ENCODE measurements around the gene BSPRY.
A peak's percentile ranks its signal among the peaks of the same experiment; 100 is the strongest.
"Not testable (repeated sequence)": the region's sequence is repeated elsewhere in the genome, so short reads cannot be mapped to it uniquely, and the experiment has no call there.

Gene BSPRY

GRCh38 chr9:113341712-113342410 is 7.5 kb upstream of the BSPRY start:
- no peak for DNase-seq (ENCODE audit: low spot score)

DNA sequence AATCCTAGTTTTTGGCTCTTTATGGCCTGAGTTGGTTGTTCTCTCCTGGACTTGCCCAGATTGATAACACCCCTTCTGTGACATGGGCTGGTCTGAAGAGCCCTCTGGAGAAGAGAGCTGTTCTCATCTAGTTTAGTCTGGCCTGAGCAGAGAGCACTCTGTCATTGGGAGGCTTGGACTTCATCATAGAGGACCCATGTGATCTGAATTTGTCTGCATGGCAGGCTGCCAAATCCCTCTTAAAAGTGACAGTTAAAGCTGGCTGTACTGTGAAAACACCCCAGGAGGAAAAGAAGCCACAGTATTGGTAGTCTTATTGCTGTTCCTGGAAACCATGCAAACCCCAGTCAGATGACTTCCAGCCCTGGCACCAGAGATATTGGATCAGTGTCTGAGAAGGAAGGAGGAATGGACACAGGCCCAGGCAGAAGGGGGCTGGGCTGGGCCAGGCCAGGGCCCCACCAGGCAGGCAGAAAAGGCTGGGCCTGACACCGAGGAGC is 5.6 kb upstream of the BSPRY start:
- peak; percentile 11 for DNase-seq (ENCODE audit: low spot score)

GRCh38 chr9:113345190-113345589 is 4.2 kb upstream of the BSPRY start:
- no peak for DNase-seq (ENCODE audit: low spot score)

GRCh38 chr9:113345671-113346070 is 3.7 kb upstream of the BSPRY start:
- DNase-seq (ENCODE audit: low spot score), result no peak

DNA sequence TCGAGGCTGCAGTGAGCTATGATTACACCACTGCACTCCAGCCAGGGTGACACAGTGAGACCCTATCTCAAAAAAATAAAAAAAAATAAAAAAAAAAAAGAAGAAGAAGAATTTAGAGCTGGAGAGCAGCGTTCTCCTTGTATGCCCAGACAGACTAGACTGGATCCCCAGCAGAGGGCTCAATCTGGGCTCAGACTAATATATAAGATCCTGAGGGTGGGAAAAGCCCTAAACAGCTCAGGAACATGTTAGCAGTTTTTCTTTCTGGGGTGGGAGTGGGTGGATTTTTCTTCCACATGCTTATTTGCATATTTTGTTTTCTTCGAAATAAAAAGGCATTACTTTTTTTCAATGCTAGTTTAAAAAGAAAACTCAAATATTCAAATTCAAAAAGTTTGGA is 904 bp upstream of the BSPRY start:
- DNase-seq (ENCODE audit: low spot score), result no peak

DNA sequence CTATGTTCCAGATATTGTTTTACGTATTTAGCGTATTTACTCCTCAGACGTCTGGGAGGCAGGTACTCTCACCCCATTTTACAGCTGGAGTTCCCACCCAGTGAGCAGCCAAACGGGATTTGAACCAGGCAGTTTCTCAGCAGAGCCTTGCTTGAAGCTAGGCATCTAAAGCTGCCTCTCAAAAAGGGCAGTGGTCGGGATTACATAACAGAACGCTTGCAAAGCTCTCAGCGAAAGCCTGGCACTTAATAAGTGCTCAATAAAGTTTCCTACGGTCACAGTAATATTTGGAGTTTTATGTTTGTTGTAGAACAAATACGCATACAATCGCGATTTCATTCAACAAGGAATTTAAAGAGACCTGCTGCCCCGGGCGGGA is 286 bp upstream of the BSPRY start:
- DNase-seq (ENCODE audit: low spot score), result no peak

- no peak for DNase-seq (ENCODE audit: low spot score)
These were observed 843 bp downstream of the BSPRY start for GRCh38 chr9:113350107-113350661.

DNA sequence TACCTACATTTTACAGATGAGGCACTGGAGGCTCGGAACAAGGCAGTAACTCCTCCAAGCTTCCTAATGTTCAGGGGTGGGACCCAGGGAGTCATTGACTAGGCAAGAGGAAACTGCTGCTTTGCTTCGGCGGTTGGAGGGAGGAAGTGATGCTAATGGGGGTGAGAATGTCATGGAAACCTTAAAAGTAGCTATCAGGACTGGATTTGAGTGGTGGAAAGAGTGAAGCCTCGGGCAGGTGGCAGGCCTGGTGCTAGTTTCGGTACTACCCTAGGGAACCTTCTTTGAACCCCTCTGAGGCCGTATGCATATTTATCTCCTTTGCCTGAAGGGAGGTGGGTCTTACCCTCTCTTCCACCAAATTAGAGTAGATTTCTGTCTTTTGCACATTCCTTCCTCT is 1.6 kb downstream of the BSPRY start:
- no peak for DNase-seq (ENCODE audit: low spot score)

DNA sequence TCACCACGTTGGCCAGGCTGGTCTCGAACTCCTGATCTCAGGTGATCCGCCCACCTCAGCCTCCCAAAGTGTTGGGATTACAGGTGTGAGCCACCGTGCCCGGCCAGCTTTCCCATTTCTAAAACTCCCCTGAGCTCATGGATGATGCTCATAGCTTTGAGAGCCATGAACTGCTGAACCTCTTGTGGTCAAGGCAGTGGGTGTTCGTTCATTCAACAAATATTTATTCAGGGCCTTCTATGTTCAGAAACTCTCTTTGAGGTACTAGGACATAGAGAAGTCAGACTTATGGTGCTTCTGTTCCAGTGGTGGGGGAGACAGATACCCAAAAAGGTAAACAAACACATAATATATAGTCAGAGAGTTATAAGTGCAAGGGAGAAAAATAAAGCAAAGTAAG is 2.7 kb downstream of the BSPRY start:
- DNase-seq (ENCODE audit: low spot score), result no peak

DNA sequence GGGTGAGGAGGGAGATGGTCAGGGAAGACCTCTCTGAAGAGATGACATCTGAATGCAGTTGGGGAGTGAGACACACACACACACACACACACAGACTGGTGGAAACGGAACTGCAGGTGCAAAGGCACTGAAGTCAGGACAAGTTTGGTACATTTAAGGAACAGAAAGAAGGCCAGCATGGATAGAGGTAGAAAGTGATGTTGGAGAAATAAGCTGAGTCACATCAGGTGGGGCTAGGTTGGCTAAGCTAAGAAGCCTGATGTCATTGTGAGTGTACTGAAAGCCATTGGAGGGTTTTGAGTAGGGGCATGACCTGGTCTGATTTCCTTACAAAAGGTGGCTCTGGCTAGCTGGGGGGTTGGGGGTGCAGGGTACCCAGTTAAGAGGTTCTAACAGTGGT is 3.1 kb downstream of the BSPRY start:
- no peak for DNase-seq (ENCODE audit: low spot score)

GRCh38 chr9:113355040-113355596 is 5.8 kb downstream of the BSPRY start:
- no peak for DNase-seq (ENCODE audit: low spot score)

DNA sequence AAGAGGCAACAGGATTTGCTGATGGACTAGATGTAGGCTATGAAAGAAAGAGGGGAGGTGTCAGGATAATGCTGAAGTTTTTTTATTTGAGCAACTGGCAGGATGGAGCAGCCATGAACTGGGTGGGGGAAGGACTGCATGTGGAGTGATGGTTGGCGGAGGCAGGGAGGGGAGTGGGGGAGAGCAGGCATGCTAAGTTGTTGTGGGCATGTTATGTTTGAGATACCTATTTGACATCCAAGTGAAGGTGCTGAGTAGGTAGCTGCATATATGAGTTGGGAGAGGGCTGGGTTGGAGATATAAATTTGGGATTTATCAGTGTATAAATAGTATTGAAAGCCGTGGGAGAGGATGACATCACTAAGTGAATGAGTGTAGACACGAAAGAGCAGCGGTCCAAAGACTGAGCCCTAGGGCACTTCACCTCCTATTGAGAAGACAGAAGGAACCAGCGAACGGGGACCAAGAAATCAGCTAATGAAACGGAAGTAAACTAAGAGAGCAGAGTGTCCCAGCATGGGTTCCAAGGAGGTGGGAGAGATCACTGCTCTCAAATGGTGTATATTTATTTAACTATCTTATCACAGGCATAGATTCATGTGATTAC is 7.4 kb downstream of the BSPRY start:
- DNase-seq (ENCODE audit: low spot score), result no peak

DNA sequence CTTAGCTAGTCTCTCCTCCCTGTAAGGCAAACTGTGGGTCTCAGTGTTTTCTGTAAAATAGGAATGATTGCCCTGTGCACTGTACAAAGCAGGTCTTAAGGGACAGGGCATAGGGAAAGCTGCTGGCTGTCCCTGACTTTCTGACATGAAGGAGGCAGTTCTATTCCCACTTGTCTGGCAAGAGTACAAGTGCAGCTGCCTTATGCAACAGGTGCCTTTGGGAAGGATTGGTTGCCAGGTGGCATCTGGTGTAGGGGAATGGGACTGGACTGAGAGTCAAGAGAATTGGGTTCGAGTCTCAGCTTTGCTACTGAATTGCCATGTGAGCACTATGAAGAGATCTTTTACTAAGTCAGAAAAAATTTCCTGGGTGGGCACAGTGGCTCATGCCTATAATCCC is 10.0 kb downstream of the BSPRY start:
- DNase-seq (ENCODE audit: low spot score), result no peak

GRCh38 chr9:113360242-113360842 is 11.0 kb downstream of the BSPRY start:
- no peak for DNase-seq (ENCODE audit: low spot score)

DNA sequence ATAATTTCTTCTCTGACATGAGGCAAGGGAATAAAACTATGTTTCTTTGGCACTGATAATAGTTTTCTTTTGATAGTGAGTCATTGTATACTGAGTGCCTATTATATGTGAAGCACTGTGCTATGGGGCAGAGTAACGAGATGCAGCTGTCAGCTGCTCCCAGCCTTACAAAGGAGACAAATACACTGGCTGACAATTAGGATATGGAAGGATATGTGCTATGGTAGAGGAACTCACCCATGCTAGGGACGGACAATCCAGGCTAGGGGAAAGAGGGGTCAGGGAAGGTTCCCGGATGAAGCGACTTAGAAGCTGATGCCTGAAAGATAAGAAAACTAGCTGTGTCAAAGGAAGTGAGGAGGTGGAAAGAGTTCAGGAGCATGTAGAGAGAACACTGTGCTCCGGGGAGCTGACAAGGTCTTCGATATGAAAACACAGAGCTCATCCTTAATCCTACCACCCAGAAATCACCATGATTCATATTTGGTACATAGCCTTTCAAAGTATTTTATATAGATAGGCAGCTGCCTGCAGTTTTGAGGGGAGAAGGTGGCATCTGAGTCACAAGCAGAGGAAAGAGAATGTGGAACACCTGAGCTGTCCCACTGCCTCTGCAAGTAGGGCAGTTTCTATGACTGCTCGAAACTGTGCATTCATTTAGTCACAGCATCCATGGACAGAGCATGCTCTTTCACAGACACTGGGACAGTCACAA is 12.1 kb downstream of the BSPRY start:
- DNase-seq (ENCODE audit: low spot score), result peak; percentile 38

DNA sequence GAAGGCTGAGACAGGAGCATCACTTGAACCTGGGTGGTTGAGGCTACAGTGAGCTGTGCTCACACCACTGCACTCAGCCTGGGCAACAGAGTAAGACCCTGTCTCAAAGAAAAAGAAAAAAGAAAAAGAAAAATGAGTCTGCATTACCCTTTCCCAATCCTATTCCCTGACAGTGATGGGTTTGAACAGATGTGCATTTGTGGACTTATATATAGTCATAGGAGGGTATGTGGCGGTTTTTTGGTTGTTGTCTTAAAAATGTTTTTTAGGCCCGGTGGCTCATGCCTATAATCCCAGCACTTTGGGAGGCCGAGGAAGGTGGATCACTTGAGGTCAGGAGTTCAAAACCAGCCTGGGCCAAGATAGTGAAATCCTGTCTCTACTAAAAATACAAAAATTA is 14.0 kb downstream of the BSPRY start:
- DNase-seq (ENCODE audit: low spot score), result no peak

DNA sequence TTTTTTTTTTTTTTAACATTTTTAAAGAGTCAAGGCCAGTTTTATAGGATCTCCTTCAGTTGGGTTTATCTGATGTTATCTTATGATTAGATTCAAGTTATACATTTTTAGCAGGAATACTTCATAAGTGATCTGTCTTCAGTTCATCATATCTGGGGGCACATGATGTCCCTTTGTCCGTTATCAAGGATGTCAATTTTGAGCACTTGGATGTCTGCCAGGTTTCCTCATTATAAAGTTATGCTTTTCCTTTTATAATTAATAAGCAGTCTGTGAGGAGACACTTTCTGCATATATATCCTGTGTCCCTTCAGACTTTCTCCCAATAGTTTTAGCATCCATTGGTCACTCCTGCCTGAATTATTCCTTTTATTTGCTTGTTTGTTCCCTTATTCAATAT is 15.6 kb downstream of the BSPRY start:
- no peak for DNase-seq (ENCODE audit: low spot score)

DNA sequence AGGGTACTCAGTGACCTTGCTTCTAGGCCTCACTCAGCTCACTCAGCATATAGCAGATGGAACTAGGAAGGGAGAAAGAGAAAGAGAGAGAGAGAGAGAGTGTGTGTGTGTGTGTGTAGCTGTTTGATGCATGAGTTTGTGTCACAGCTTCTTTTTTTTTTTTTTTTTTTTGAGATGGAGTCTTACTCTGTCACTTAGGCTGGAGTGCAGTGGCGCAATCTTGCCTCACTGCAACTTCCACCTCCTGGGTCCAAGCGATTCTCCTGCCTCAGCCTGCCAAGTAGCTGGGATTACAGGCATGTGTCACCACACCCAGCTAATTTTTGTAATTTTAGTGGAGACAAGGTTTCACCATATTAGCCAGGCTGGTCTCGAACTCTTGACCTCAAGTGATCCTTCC is 16.3 kb downstream of the BSPRY start:
- DNase-seq (ENCODE audit: low spot score), result not testable (repeated sequence)

GRCh38 chr9:113368348-113368981 is 19.1 kb downstream of the BSPRY start:
- DNase-seq (ENCODE audit: low spot score), result no peak

- no peak for DNase-seq (ENCODE audit: low spot score)
These were observed 19.9 kb downstream of the BSPRY start for GRCh38 chr9:113368982-113369854.

DNA sequence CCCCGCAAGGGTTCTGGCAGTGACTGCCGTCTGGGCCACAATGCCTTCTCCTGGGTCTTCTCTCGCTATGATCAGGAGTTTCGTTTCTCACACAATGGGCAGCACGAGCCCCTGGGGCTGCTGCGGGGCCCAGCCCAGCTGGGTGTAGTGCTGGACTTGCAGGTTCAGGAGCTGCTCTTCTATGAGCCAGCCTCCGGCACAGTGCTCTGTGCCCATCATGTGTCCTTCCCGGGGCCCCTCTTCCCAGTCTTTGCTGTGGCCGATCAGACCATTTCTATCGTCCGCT is 20.5 kb downstream of the BSPRY start:
- DNase-seq (ENCODE audit: low spot score), result no peak
